DOHH2 (cell line): Measurements from ENCODE around the gene ADCY1.

Experiments
- H3F3A ChIP-seq: fragments of 200-600 bp; sonication (generic), shearing (Covaris generic); 2 replicates; pipeline ENCODE4 v1.6.0; 2016; ENCODE audit warnings: antibody characterized with exemption, mild to moderate bottlenecking; ENCODE audit not compliant: control insufficient read depth, insufficient read depth
- H3K27ac ChIP-seq: fragments of 200-600 bp; sonication (generic); 2 replicates; pipeline ENCODE4 v1.5.1; 2014; ENCODE audit warnings: low read depth, mild to moderate bottlenecking, low read length, moderate library complexity
- H3K27me3 ChIP-seq: fragments of 200-600 bp; sonication (generic); 2 replicates; pipeline ENCODE4 v1.6.1; 2014; ENCODE audit warnings: mild to moderate bottlenecking, low read length, mixed read lengths; ENCODE audit not compliant: control insufficient read depth
- H3K36me3 ChIP-seq: fragments of 200-600 bp; sonication (generic); 2 replicates; pipeline ENCODE4 v1.6.1; 2014; ENCODE audit warnings: mild to moderate bottlenecking, low read length, moderate library complexity, mixed read lengths; ENCODE audit not compliant: control insufficient read depth
- H3K4me1 ChIP-seq: fragments of 200-600 bp; sonication (generic); 2 replicates; pipeline ENCODE4 v1.6.1; 2014; ENCODE audit warnings: mild to moderate bottlenecking, low read length, mixed read lengths; ENCODE audit not compliant: control insufficient read depth
- H3K4me2 ChIP-seq: fragments of 200-600 bp; sonication (generic); 2 replicates; pipeline ENCODE4 v1.6.0; 2014; ENCODE audit warnings: mild to moderate bottlenecking, low read length, moderate library complexity
- H3K4me3 ChIP-seq: fragments of 200-600 bp; sonication (generic); 2 replicates; pipeline ENCODE4 v1.5.1; 2014; ENCODE audit warnings: mild to moderate bottlenecking, low read length, mixed read lengths
- H3K79me2 ChIP-seq: fragments of 200-600 bp; sonication (generic); 2 replicates; pipeline ENCODE4 v1.6.1; 2014; ENCODE audit warnings: mild to moderate bottlenecking, low read length, mixed read lengths; ENCODE audit not compliant: control insufficient read depth
- H3K9me2 ChIP-seq: fragments of 200-600 bp; sonication (generic); replicated peaks from 2 replicates; pipeline ENCODE4 v1.6.1; 2014; ENCODE audit warnings: mild to moderate bottlenecking, low read length, mixed read lengths; ENCODE audit not compliant: control insufficient read depth
- H3K9me3 ChIP-seq: fragments of 200-600 bp; sonication (generic); 2 replicates; pipeline ENCODE4 v1.6.1; 2014; ENCODE audit warnings: antibody characterized with exemption, low read length, mixed read lengths; ENCODE audit not compliant: control insufficient read depth, insufficient read depth
- H4K20me1 ChIP-seq: fragments of 200-600 bp; sonication (generic); 2 replicates; pipeline ENCODE4 v1.6.0; 2014; ENCODE audit warnings: low read depth, mild to moderate bottlenecking, antibody characterized with exemption, low read length, moderate library complexity; ENCODE audit not compliant: control insufficient read depth, insufficient read depth
- CTCF ChIP-seq: fragments of 200-600 bp; sonication (generic); IDR thresholded peaks from one replicate; pipeline ENCODE4 v1.5.1; 2014; ENCODE audit warnings: antibody characterized with exemption, mild to moderate bottlenecking, low read depth, low read length; ENCODE audit not compliant: poor library complexity, severe bottlenecking
- EZH2phosphoT487 ChIP-seq: fragments of 200-600 bp; sonication (generic); IDR thresholded peaks from 2 replicates; pipeline ENCODE4 v1.6.1; 2017; ENCODE audit warnings: borderline replicate concordance, mild to moderate bottlenecking, antibody characterized with exemption, low read length, moderate library complexity, mixed read lengths

ADCY1 gene

DNA sequence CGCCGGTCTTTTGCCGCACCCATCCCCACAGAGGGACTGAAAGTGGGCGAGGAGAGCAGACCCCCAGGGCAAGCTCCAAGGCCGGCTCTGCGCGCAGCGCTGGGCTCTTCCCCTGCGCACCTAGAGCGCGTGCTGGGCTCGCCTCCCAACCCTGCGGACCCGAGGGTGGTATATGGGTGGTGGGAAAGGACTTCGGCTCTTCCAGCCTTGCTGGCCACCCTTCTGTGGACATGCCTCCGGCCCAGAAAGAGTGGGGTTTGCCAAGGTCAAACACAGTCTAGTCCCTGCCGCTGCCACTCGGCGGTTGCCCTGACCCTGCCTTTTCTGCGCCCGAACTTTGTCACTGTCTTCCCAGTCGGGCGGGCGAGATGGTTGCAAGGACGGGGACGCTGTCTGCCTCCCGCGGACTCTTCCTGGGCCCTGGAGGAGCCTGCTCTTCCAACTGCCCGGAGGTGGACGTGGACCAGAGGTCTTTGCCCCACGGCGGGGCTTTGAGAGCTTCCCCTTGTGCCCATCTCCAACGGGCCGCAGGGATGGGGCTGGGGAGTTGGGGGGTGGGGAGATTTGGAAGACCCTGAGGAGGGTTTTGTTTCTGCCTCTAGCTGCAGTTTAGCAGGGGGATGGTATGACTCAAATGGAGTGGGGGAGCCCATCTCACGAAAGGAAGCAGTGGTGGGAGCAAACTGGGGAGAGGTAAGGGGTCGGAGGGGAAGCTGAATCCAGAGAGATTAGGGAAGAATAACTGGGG, 1.5 kb downstream of the ADCY1 start:
- H3K9me3 ChIP-seq: no peaks in the 10 kb centered on the region
- no peaks in the 10 kb centered on the region for H3K79me2 ChIP-seq
- H3K36me3 ChIP-seq: no peaks in the 10 kb centered on the region
- no peaks in the 10 kb centered on the region for H3K4me1 ChIP-seq
- H3K27me3 ChIP-seq: peaks cover 46% of the 10 kb centered on the region
- TF ChIP-seq EZH2phosphoT487 (0 out of 2 replicates have a peak, but pooled peaks have one; percentile 38), CTCF (no peak)
- no peaks in the 10 kb centered on the region for H3K9me2 ChIP-seq
- H3K4me3 ChIP-seq: no peak overlapping the region
- no peaks in the 10 kb centered on the region for H4K20me1 ChIP-seq
- no peaks in the 10 kb centered on the region for H3F3A ChIP-seq
- H3K27ac ChIP-seq: no peak overlapping the region
- no peak overlapping the region for H3K4me2 ChIP-seq

DNA sequence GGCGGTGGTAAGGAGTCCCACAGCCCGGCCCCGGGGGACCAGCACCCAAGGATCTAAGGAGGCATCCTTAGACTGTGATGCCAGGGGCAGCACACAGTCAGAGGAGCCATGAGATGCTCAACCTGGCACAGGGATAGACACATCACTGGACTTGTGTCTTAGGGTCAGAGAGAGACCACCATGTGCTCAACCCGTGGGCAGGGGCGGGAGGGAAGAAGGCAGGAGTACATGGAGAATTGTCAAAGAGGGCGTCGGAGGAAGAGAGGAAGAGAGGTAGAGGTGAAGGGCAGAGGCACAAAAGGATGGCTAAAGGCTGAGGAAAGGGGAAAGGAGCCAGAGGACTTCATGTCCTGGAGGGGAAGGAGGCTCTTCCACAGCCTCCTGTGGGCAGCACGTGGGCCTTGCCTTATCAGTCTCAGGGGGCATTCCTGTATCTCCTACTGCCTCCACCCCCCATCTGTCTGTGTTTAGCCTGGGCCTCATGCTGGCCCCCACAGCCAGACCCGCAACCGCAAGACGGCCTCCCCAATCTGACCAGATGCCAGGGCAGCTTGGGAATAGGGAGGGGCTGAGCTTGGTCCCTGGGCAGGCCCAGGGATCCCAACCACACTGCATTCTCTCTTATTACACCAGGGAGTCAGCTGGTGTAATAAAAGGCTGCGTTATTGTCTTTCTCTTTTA, 2.2 kb downstream of the ADCY1 start:
- H3K27me3 ChIP-seq: peaks cover 46% of the 10 kb centered on the region
- H3K9me2 ChIP-seq: no peaks in the 10 kb centered on the region
- H3K4me3 ChIP-seq: no peak overlapping the region
- no peaks in the 10 kb centered on the region for H3K36me3 ChIP-seq
- H3K79me2 ChIP-seq: no peaks in the 10 kb centered on the region
- TF ChIP-seq EZH2phosphoT487 (no peak), CTCF (no peak)
- no peaks in the 10 kb centered on the region for H3K4me1 ChIP-seq
- no peaks in the 10 kb centered on the region for H3K9me3 ChIP-seq
- no peak overlapping the region for H3K4me2 ChIP-seq
- no peak overlapping the region for H3K27ac ChIP-seq
- no peaks in the 10 kb centered on the region for H4K20me1 ChIP-seq
- no peaks in the 10 kb centered on the region for H3F3A ChIP-seq

DNA sequence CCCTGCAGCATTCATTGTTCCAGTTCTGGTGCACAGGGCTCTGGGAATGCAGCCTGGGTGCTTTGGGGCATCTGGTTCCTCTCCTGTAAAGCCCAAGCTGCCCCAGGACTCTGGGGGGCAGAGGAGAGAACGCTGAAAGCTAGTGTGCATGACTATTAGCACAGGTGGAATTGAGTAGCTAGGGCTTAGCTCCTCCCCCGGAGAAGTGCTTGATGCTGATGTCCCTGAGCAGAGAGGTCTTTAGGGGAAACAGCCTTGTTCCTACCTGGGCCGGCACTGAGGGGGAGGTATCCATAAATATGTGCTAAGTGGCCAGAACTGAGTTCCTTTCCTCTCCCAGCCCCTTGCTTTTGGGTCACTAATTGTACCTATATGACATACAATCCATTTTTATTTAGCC, 3.9 kb downstream of the ADCY1 start:
- H3K9me2 ChIP-seq: no peaks in the 10 kb centered on the region
- H3K27ac ChIP-seq: no peak overlapping the region
- no peaks in the 10 kb centered on the region for H3K79me2 ChIP-seq
- H3K4me1 ChIP-seq: no peaks in the 10 kb centered on the region
- H3K9me3 ChIP-seq: no peaks in the 10 kb centered on the region
- no peaks in the 10 kb centered on the region for H4K20me1 ChIP-seq
- H3F3A ChIP-seq: no peaks in the 10 kb centered on the region
- TF ChIP-seq CTCF (no peak), EZH2phosphoT487 (no peak)
- H3K36me3 ChIP-seq: no peaks in the 10 kb centered on the region
- no peak overlapping the region for H3K4me2 ChIP-seq
- H3K4me3 ChIP-seq: no peak overlapping the region
- H3K27me3 ChIP-seq: peaks cover 40% of the 10 kb centered on the region
